OCI-LY3 (cell line): ENCODE measurements around the gene TNFRSF8.

ENCODE experiments used
- H2AFZ ChIP-seq: fragments of 200-600, 300-600 bp; shearing (Covaris generic); 2 replicates; pipeline ENCODE4 v1.6.0; 2014; ENCODE audit warnings: antibody characterized with exemption, low read depth, low read length
- H3K27ac ChIP-seq: fragments of 200-600, 300-600 bp; sonication (generic); 2 replicates; pipeline ENCODE4 v1.5.1; 2014; ENCODE audit warnings: mild to moderate bottlenecking, low read length, moderate library complexity, mixed read lengths
- H3K27me3 ChIP-seq: fragments of 200-600, 300-600 bp; sonication (generic); 2 replicates; pipeline ENCODE4 v1.6.1; 2014; ENCODE audit warnings: low read depth, low read length, mixed read lengths
- H3K36me3 ChIP-seq: fragments of 200-600, 300-600 bp; sonication (generic); replicated peaks from 2 replicates; pipeline ENCODE3; 2014; ENCODE audit warnings: low read depth, low read length, mixed read lengths
- H3K4me1 ChIP-seq: fragments of 300-600, 200-600 bp; sonication (generic); 2 replicates; pipeline ENCODE4 v1.6.1; 2014; ENCODE audit warnings: low read length, mixed read lengths
- H3K4me2 ChIP-seq: fragments of 200-600, 300-600 bp; sonication (generic); 2 replicates; pipeline ENCODE4 v1.6.1; 2014; ENCODE audit warnings: low read length, mixed read lengths
- H3K4me3 ChIP-seq: fragments of 300-600, 200-600 bp; sonication (generic); 2 replicates; pipeline ENCODE4 v1.5.1; 2014; ENCODE audit warnings: antibody characterized with exemption, mild to moderate bottlenecking, low read length, moderate library complexity
- H3K79me2 ChIP-seq: fragments of 300-600, 200-600 bp; shearing (Covaris generic); 2 replicates; pipeline ENCODE4 v1.6.1; 2014; ENCODE audit warnings: mild to moderate bottlenecking, low read length, mixed read lengths
- H3K9ac ChIP-seq: fragments of 300-600, 200-600 bp; shearing (Covaris generic); 2 replicates; pipeline ENCODE4 v1.6.0; 2014; ENCODE audit warnings: mild to moderate bottlenecking, low read length, moderate library complexity
- H3K9me3 ChIP-seq: fragments of 200-600, 300-600 bp; shearing (Covaris generic); 2 replicates; pipeline ENCODE4 v1.6.1; 2014; ENCODE audit warnings: low read length, mixed read lengths; ENCODE audit not compliant: insufficient read depth
- H4K20me1 ChIP-seq: fragments of 200-600, 300-600 bp; sonication (generic); 2 replicates; pipeline ENCODE4 v1.6.1; 2016; ENCODE audit warnings: low read length, mixed read lengths; ENCODE audit not compliant: insufficient read depth
- EZH2phosphoT487 ChIP-seq: fragments of 200-600 bp; shearing (Covaris generic); IDR thresholded peaks from 2 replicates; pipeline ENCODE4 v1.6.1; 2018; ENCODE audit warnings: antibody characterized with exemption, mixed run types, low read depth
- TF ChIP-seq, protein P1 (sequence below): fragments of 200-600, 300-600 bp; sonication (generic); IDR thresholded peaks from 2 replicates; pipeline ENCODE4 v1.5.1; 2014; ENCODE audit warnings: antibody characterized with exemption, low read length, low read depth

The TNFRSF8 gene

DNA sequence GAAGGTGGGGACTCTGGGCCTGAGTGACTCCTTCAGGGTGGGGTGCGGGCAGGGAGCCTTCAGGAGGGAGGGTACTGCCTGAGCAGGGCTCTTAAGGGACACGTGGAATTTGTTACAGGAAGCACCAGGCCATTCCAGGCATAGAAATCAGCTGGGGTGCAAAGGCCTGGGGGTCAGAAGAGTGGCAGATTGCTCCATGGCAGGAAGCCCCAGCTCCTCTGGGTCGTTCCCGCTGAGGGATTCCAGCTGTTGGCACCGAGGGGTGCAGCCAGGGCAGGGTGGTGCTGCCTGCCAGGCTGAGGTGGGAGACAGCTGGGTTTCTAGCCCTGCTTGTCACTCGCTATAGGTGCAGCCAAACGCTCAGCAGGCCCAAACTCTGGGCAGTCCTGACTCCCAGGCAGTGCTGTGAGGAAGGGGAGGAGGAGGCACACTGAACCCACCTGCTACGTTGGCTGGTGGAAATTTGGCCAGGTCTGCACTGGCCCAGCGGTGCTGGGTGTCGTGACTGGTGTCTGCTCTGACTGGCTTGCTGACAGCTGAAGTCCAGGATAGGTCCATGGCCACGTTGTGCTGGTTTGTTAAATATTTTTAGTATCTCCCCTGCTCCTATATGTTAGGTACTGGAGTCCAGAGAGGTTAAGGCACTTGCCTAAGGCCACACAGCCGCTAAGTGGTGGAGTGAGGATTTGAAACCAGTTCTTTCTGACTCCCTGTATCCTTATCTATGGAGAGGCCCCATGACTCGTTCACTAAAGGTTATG is 123.0 kb downstream of the TNFRSF8 start:
- Histone ChIP-seq H2AFZ (no peak overlapping the region), H3K27ac (no peak overlapping the region), H3K4me2 (no peak overlapping the region), H3K9me3 (no peaks in the 10 kb centered on the region), H3K4me1 (peaks cover 22% of the 10 kb centered on the region), H4K20me1 (peaks cover 90% of the 10 kb centered on the region), H3K79me2 (peaks cover 79% of the 10 kb centered on the region), H3K4me3 (no peak overlapping the region), H3K9ac (no peak overlapping the region), H3K36me3 (peaks cover 4% of the 10 kb centered on the region), H3K27me3 (no peaks in the 10 kb centered on the region)
- no peak for TF ChIP-seq EZH2phosphoT487
- TF ChIP-seq, protein P1, sequence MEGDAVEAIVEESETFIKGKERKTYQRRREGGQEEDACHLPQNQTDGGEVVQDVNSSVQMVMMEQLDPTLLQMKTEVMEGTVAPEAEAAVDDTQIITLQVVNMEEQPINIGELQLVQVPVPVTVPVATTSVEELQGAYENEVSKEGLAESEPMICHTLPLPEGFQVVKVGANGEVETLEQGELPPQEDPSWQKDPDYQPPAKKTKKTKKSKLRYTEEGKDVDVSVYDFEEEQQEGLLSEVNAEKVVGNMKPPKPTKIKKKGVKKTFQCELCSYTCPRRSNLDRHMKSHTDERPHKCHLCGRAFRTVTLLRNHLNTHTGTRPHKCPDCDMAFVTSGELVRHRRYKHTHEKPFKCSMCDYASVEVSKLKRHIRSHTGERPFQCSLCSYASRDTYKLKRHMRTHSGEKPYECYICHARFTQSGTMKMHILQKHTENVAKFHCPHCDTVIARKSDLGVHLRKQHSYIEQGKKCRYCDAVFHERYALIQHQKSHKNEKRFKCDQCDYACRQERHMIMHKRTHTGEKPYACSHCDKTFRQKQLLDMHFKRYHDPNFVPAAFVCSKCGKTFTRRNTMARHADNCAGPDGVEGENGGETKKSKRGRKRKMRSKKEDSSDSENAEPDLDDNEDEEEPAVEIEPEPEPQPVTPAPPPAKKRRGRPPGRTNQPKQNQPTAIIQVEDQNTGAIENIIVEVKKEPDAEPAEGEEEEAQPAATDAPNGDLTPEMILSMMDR: no peak

DNA sequence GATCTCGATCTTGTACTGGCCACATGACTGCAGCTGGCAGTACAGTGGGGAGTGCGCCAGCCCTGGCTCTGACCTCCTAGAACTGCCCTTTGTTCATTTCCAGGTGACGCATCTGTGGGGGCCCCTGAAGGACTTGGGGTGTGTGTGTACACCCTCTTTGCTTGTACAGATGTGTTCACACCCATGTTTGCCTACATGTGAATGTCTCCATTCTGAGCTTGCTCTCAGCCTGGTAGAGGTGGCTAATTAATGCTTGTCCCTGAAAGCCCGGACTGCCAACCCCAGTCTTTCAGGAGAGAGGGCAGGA is 123.5 kb downstream of the TNFRSF8 start:
- Histone ChIP-seq H3K4me2 (no peak overlapping the region), H3K36me3 (peaks cover 4% of the 10 kb centered on the region), H3K4me3 (no peak overlapping the region), H3K79me2 (peaks cover 77% of the 10 kb centered on the region), H3K9me3 (no peaks in the 10 kb centered on the region), H4K20me1 (peaks cover 85% of the 10 kb centered on the region), H3K4me1 (peaks cover 22% of the 10 kb centered on the region), H3K9ac (no peak overlapping the region), H3K27ac (no peak overlapping the region), H2AFZ (no peak overlapping the region), H3K27me3 (no peaks in the 10 kb centered on the region)
- TF ChIP-seq, protein P1: no peak
- TF ChIP-seq EZH2phosphoT487: no peak

DNA sequence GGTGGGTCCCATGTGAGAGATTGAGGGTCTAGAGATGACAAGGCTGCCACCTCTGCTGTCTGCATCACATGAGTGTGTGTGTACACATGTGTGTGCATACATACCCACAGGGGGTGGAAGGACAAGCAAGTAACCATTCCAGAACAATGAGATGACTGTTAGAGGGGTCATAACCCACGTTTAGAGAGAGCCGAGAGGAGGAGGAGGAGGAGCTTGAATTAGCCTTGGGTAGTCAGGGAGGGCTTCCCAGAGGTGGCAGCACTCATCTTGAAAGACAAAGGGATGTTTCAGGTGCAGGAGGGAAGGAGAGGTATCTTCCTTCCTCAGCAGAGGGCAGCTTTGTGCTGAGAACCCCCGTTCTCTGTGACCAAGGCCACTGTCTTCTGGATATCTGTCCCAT is 125.0 kb downstream of the TNFRSF8 start:
- no peaks in the 10 kb centered on the region for H3K9me3 ChIP-seq
- no peak overlapping the region for H3K4me3 ChIP-seq
- no peak overlapping the region for H3K27ac ChIP-seq
- peaks cover 11% of the 10 kb centered on the region for H3K4me1 ChIP-seq
- H3K27me3 ChIP-seq: no peaks in the 10 kb centered on the region
- H2AFZ ChIP-seq: no peak overlapping the region
- H3K9ac ChIP-seq: no peak overlapping the region
- peaks cover 63% of the 10 kb centered on the region for H3K79me2 ChIP-seq
- peaks cover 13% of the 10 kb centered on the region for H3K36me3 ChIP-seq
- peaks cover 70% of the 10 kb centered on the region for H4K20me1 ChIP-seq
- no peak overlapping the region for H3K4me2 ChIP-seq
- TF ChIP-seq, protein P1: no peak
- TF ChIP-seq EZH2phosphoT487: no peak

GRCh38 chr1:12188657-12189327 is 125.7 kb downstream of the TNFRSF8 start:
- Histone ChIP-seq H3K9me3 (no peaks in the 10 kb centered on the region), H3K36me3 (peaks cover 13% of the 10 kb centered on the region), H3K79me2 (peaks cover 60% of the 10 kb centered on the region), H2AFZ (no peak overlapping the region), H3K4me1 (peaks cover 6% of the 10 kb centered on the region), H3K9ac (no peak overlapping the region), H3K27me3 (no peaks in the 10 kb centered on the region), H4K20me1 (peaks cover 67% of the 10 kb centered on the region), H3K4me3 (no peak overlapping the region), H3K4me2 (no peak overlapping the region), H3K27ac (no peak overlapping the region)
- TF ChIP-seq EZH2phosphoT487: no peak
- TF ChIP-seq, protein P1: no peak
